HG03064 (cell line): ENCODE results near the gene PPP1R9A.

Experiments
- ATAC-seq: cut with Tn5 transposase; IDR thresholded peaks from one replicate; pipeline ENCODE4 v1.9.1; 2021; ENCODE audit warnings: low read depth; ENCODE audit not compliant: unreplicated experiment

The PPP1R9A gene

GRCh38 chr7:94908323-94909178 lies 1.2 kb downstream of the PPP1R9A start:
- ATAC-seq: no peak

- no peak for ATAC-seq
Observed at GRCh38 chr7:94909179-94909466, 1.7 kb downstream of the PPP1R9A start.

GRCh38 chr7:94912085-94912484 lies 4.7 kb downstream of the PPP1R9A start:
- no peak for ATAC-seq

GRCh38 chr7:94913391-94913790 lies 6.0 kb downstream of the PPP1R9A start:
- ATAC-seq: no peak

- ATAC-seq: no peak
Observed at GRCh38 chr7:94921911-94922310, 14.5 kb downstream of the PPP1R9A start.

- ATAC-seq: no peak
Observed at GRCh38 chr7:94922457-94922856, 15.1 kb downstream of the PPP1R9A start.

- no peak for ATAC-seq
Observed at GRCh38 chr7:94923412-94923811, 16.0 kb downstream of the PPP1R9A start.

- no peak for ATAC-seq
Observed at GRCh38 chr7:94928168-94928707, 20.8 kb downstream of the PPP1R9A start.

GRCh38 chr7:94933256-94933990 lies 26.0 kb downstream of the PPP1R9A start:
- no peak for ATAC-seq

- ATAC-seq: no peak
Observed at GRCh38 chr7:94939395-94939794, 32.0 kb downstream of the PPP1R9A start.

- no peak for ATAC-seq
Observed at GRCh38 chr7:94940241-94940640, 32.8 kb downstream of the PPP1R9A start.

- ATAC-seq: no peak
Observed at GRCh38 chr7:94941844-94942632, 34.6 kb downstream of the PPP1R9A start.

- no peak for ATAC-seq
Observed at GRCh38 chr7:94943134-94943533, 35.7 kb downstream of the PPP1R9A start.

GRCh38 chr7:94949532-94949931 lies 42.1 kb downstream of the PPP1R9A start:
- no peak for ATAC-seq

GRCh38 chr7:94955807-94956206 lies 48.4 kb downstream of the PPP1R9A start:
- no peak for ATAC-seq

- ATAC-seq: no peak
Observed at GRCh38 chr7:94957061-94957460, 49.7 kb downstream of the PPP1R9A start.

- ATAC-seq: no peak
Observed at GRCh38 chr7:94962661-94963060, 55.3 kb downstream of the PPP1R9A start.

- ATAC-seq: no peak
Observed at GRCh38 chr7:94969434-94970084, 62.2 kb downstream of the PPP1R9A start.

- ATAC-seq: no peak
Observed at GRCh38 chr7:94970085-94970576, 62.7 kb downstream of the PPP1R9A start.
